SW480 (cell line): ENCODE data around the gene FOXP1.

Experiments used
- DNase-seq: peaks from one replicate; pipeline ENCODE4 v3.0.0-alpha.2; 2016; ENCODE audit warnings: low spot score

Gene FOXP1

DNA sequence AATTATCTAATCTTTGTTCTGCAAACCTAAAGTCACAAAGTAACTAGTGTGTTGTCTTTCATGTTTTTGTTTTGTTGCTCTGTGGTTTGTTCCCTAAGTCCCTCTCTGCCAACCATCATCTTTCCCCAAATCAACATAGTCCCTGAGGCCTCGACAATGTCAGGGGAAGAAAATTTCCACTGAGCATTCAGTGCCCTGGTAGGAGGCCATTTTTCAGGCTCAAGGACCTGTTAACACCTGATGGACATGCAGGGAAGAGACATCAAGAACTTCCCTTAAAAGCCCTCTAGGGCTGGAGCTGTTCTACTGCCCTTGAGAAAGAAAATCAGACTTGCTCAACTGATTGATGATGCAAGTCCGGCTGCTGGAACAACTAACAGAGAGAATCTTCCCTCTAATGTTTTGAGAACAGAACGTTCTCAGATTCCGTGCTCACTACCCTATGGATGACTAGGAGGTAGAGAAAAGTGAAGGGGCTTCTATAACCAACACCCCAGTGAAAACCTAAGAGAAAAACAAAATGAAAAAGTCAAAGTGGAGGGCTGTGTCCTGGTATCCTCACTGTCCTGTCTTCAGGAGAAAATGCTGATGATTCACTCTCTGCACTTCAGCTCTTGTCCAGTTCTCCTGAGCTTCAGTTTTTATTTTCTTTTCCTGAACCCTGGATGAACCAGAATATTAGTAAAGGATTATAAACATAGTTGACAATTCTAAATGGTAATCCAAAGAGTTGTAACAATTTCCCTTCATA is 373.1 kb downstream of the FOXP1 start:
- DNase-seq, result no peak

DNA sequence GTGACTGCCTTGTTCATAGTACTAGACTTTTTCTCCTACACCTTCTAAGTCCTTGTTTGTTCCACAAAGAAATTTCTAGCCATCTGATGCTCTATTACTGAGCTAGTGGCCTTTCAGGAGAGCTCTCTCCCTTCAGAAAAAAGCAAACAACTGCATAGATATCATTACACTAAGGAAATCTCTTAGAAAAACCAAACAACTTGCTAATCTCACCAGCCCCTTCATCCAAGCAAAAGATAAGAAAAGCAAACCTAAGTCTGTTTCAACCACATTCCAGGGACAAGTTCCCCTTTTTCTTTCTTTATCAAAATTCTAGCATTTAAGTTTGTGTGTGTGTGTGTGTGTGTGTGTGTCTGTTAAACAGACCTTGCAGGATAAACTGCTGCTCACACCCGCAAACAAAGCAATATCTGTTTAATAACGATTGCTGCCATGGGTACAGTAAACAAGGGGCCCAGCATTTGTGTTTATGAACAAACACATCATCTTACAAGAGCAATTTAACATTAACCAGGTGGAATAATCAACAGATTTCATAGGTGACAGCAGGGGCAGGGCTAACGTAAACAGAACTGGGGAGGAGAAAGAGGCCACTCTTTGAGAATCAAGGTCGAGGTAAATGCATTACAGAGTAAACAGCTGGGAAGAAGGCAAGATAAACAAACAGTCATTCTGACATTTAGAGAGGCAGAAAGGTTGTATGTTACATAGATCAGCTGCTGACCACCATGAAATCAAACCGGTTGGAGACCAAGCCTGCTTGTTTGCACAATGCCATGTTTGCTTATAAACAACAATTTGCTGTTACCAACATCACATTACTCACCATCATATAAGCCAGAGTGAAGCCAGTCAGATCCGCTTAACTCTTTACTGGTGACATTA is 375.1 kb downstream of the FOXP1 start:
- DNase-seq, result peak; percentile 44

DNA sequence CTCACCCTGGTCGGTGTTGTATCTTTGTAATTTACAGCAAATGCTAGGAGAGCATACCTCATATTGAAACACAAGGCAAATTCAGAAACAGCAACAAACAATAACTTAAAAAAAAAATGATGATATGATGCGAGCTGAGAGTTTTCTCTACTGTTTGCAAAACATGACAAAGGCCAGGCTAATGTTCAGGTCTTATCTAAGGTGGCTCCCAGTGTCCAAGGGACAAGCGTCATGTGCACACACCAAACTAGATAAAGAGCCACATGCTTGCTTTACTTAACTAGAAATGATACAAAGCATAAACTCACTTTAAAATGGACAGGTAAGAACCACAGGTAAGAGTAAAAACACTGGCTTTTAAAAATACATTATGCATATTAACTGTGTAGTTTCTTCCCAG is 375.9 kb downstream of the FOXP1 start:
- no peak for DNase-seq

DNA sequence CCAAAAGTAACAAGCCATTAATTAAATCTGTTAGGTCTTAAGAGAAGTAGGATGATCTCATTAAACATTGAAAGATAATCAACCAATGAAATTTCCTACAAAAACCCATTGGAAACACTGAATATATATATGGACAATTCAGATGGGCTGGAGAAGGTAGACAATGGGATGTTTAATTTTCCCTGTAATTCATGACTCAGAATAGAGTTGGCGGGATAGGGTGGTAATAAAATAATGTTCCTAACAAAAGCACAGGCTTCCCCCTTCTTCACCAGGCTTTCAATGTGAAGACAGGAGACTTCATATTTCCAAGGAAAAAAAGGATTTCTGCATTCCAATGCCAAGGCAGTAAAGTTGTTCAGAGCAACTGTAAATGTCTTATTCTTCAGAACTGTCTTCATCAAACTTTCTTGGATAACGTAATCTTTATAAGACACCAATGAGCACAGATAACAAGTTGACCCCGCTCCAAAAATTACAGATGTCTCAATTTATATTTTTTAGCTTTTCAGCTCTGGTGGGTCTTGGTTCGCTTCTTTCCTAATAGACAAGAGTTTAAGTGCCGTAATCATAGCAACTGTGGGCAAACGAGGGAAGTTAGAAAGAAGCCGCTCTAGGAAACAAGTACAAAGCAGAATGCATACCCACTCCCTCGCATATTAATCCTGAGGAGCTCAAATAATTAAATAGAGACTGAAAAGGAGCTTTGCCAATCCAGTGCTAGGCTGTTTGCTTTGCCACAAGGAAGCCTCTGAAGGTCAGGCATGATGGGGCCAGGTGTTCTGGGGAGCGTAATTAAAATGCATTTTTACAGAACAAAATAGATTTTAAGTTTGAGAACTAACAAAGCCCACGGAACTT is 377.0 kb downstream of the FOXP1 start:
- DNase-seq, result no peak

DNA sequence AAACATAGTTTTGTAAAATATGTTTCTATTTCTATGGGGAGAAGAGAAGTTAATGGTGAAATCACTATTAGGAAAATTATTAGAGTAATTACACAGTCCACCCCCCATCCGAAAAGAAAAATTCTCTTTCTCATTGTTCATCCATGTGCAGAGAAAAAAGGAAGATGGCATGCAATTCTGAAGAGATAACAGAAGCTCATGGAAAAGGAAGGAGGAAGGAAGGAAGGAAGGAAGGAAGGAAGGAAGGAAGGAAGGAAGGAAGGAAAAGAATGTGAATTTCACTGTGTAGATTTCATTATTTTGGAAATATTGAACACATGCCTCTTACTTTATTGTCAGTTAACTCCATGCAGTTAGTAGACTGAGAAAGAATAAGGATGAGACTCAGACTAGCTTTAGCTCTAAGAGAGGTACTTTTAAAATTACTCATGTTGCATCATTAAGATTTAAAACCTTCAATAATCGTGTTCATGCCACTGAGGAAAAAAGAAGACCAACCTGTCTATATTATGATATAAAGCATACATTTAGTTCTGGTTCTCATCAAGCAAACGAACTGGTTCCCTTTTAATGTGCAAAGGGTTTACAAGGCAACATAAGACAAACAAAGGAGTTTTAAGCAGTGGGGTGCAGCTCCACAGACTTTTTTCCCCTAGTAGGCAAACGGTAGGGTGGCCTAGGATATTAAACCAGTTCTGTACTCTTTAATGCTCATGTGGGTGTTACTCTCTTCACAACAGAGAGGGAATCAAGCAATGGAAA is 379.6 kb downstream of the FOXP1 start:
- DNase-seq, result no peak

DNA sequence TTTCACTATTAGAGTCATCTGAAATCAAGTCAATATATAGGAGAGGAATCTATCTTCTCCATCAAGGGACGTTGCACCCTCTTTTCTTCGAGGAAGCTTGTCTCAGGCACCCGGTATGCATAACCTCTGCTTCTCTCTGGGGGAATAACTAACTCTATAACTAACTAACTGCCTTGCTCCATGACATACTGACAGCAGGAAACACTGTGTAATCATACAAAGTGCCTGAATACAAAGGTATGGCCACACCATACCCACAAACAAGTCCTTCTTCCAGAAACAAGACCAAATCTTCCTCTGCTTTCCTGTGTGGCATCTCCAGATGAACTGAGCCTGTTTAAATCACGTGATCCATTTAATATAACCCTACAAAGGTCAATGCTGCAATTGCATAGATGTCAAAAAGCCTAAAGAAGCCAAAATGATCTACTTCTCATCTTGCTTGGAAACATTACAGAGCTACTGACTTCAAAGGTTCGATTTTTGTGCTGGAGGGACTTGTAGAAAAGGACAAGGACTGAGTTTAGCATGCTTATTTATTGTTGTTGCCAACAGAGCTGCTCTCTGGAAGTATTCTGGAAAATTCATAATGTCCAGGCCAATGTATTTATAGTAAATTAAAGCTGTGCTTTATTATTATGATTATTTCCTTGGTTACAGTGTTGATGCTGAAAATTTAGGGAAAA is 380.5 kb downstream of the FOXP1 start:
- DNase-seq, result no peak

DNA sequence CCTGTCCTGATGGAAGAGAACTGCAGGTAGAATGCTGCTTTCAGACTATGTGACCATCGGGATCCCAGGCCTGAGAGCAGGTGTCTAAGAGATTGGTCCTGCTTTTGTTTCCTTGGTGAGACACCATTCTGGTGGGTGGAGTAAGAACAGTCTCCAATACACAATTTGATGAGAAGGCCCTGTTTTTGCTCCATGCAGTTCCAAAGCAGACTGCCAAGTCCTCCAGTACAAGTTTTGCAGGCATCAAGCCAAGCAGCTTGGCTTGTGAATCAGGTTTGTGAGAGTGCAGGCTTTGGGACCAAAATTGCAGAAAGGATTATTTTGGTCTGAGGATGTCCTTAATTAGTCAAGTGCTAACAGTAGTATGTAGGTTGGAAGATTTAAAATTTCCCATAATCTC is 381.6 kb downstream of the FOXP1 start:
- no peak for DNase-seq

DNA sequence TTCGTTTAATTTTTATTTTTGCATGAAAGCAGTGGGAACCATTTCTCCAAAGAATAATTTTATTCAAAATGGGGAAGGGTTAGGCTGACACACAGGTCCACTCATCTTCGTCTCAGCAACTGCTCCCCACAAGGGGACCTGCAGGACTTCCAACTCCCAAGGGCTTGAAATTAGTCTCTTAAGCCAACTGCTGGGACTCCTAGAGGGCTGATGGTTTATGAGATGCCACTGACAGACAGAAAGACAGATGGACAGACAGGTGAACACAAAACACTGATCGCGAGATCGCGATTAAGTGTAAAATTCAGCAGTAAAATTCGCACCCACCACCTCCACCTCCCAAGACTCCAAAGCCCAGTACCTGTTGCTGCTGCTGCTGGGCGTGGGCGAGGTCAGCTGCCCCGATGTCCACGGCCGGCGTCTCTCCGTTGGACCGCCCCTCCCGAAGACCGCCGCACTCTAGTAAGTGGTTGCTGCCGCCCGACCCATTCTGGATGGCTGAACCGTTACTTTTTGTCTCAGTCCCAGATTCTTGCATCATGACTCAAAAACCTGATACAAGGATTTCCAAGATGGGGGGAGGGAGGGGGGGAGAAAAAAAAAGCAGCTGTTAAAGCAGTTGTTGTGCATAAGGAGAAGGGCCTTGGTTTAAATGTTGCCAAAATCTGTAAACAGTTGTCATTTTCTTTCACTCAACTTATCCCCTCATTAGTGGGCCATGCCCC is 385.5 kb downstream of the FOXP1 start:
- DNase-seq, result no peak

DNA sequence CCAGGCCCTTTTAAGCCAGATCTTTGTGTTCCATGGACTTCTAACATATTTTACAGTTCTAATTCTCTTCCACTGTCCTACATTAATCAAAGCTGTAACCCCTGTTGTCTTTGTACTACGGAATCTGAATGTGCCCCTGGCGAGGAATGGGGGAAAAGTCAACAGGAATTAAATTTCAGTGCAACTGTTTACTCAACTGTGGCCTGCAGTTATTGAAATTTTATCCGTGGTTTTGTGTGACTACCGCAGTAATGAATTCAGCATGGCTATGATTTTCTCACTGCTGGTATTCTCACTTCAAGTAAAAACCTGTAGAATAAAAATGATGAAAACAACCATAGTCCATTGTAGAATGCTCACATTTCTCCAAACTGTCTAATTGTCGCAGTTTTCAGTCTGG is 388.0 kb downstream of the FOXP1 start:
- DNase-seq, result no peak

DNA sequence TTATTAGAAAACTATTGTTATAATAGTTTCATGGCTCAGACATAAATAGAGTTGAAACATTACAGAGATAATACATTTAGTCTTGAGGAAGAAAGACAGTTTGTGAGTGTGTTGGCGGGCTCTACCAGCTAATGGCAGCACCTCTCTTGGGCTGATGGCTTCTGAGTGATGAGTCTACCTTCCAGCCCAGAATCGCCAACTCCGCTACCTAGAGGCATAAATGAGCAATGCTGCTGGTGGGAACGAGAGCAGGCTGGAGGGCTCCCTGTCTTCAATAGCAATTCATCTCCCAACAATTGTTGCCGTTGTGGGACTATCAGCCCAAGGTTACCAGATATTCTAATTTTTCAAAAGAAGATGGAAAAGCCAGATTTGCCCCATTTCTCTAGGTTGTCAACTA is 388.7 kb downstream of the FOXP1 start:
- DNase-seq, result no peak

DNA sequence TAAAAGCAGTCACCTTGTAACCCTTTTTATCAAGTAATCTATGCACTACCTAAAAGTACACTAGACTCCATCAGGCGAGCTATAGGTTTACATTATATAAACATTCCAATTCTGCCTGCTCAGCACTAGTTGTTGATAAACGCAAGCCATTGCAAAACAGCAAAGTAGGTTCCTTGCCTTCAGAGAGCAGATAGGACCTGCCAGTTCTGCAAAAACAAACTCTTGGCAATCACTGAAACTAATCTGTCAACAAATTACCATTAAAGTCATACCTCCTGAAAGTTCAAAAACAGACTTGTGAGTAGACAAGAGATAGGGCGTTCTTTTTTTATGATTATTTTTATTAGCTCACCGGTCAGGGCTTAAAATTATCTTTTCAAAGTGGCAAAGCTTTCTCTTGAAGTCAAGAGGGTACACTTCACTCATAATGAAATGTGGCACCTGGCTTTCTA is 392.5 kb downstream of the FOXP1 start:
- no peak for DNase-seq

DNA sequence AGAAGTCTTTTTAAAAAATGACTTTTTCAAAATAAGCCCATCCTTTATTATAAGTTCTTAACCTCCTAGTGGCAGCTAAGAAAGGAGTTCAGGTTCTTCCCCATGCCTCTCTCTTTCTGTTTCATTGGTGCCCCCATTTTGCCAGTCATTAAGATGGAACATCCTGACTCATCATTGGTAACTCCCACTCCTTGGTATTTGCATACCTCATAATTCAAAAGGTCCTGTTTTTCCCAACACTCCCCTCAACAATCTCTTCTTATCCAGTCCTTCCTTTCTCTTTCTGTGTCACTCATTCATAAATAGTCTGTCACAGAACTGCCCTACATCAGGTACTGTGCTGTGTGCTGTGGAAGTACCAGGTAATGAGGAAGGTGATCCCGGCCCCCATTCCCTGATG is 394.0 kb downstream of the FOXP1 start:
- DNase-seq, result no peak

DNA sequence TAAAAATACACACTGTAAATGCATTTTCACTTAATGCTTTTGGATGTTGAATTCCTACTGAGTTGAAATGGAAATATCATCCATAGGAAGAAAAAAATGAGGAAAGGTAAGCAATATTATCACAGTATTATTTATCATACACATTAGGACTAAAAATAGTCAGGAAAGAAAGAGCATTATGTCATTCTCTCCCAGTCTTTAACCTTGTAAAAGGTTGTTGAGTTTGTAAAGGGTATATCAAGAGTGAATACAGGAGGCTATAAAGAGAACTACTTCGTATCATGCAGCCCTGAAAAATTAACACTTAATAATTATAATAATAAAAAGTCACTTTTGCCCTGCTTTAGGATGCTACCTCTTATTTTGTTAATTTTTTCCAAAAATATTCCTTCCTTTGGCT is 395.8 kb downstream of the FOXP1 start:
- DNase-seq, result no peak

DNA sequence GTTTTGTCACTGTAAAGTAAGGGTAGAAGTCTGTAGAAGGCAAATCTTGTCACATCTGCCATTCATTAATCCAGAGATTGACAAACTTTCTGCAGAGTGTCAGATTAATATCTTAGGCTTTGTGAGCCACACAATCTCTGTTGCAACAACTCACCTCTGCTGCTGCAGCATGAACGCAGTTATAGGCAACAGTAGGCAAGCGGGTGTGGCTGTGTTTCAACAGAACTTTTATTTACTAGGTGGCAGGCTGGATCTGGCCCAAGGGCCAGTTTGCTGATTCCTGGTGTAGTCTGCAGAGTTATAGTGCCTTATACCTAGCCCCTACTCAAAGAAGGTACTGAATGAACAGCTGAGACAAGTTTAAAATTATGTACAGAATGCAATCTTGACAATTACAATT is 396.7 kb downstream of the FOXP1 start:
- no peak for DNase-seq

DNA sequence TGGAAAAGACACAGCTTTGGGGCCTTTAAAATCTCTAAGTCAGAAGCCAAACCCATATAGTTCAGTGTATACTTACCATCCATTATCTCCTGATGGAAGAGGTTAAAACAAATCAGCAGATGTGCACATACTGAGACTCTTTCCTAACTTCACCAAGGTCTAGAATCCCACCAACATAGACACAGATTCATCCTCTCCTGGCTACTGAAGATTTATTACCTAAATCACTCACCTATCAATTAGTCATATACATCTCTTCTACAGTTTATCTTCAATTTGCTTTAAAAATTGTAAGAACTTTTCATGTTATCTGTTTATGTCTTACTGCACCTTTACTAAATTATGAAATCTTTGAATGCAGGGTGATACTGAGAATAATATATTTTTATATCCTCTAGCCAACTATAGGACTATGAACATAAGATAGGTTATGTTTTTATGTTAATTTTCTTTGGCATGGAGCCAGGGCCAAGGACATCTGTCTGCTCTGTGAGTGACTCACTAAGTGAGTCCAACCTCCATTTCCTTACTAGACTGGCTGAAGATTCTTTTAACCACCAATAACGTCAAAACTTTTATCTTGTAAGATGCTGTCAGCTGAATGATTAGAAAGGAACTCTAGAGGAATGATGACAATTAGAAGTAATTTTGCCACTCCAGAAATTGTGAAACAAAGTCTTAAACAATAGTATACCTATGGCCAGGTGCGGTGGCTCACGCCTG is 397.6 kb downstream of the FOXP1 start:
- no peak for DNase-seq

DNA sequence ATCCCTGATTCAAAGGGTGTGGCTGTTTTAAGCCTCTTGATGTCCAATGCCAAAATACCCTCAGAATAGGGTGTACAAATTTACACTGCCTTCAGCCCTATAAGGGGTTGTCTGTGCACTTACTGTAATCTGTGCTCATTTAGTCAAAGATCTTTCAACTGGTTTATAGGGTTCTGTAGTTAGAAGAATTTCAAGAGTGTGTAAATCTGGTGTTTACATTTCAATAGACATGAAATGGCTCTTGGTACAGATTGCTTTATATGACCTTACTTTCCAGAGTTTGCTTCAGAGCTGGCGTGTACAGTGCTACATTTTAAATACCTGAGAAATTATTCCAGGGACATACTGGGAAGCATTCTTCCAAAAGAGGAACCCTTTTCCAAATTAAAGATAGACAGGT is 399.3 kb downstream of the FOXP1 start:
- DNase-seq, result no peak

DNA sequence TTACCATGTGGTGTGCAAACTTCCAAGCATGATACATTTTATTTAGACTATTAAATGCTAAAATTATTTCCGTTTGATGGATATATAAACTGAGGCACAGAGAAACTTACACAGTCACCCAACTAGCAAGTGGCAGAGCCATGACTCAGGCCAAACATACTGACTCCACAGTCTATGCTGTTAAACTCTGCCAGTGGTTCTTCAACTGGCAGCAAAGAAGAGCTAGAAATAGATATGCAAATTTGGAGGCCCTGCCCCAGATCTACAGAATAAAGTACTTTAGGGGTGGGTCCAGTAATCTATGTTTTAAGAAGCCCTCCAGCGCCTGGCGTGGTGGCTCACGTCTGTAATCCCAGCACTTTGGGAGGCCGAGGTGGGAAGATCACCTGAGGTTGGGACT is 400.0 kb downstream of the FOXP1 start:
- no peak for DNase-seq

DNA sequence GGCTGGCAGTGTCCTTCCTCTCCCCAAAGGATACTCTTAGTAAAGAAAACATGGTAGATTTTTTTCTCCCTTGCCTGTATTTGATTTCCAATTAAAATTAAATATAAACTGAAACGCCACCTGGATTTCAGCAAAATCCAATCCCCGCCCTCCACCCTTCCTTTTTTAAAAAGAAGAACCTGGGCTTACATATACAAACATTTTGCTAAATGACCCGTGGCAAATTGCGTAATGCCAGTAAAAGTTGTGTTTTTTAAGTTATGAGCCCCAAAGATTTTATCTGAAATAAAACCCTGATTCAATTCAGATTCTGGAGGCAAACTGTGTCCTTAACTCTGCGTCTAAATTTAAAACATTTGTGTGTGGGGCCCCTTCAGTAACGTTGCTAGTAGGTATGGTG is 403.0 kb downstream of the FOXP1 start:
- DNase-seq, result no peak

DNA sequence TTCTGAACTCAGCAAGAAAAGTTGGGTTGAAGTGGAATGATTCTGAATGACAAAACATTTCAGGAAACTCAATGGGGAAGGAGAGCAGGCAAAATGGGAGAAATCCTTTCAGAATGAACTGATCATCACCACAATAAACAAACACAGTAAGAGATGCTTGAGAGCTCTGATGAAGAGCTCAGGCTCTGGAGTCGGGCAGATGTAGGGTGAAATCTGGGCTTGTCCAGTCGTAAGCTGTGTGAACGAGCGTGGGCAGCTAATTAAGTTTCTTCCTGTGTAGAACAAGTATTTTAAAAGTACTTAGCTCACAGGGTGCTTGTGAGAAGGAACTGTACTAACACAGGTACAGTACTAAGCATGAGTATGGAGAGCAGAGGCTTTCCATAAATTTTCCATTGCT is 406.2 kb downstream of the FOXP1 start:
- no peak for DNase-seq

DNA sequence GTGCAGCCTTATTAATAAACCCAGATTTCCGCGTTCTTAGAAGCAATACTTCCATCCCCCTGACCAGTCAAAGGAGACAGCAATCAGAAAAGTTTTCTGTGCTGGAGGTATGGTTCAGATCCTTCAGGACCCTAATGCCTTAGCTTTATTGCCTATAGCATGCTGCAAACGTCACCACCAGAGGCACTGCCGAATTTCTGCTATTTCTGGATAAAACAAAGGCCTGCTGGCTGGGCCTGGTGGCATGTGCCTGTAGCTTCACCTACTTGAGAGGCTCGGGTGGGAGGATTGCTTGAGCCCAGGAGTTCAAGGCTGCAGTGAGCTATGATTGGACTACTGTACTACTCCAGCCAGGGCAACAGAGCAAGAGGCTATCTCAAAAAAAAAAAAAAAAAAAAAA is 407.2 kb downstream of the FOXP1 start:
- no peak for DNase-seq
